GM20000 (cell line): ENCODE data around the gene RPUSD3.

Experiments
- DNase-seq: peaks from one replicate; pipeline ENCODE4 v3.0.0; 2012; ENCODE audit warnings: low spot score
- TF ChIP-seq, protein P1 (sequence below): IDR thresholded peaks from 2 replicates; pipeline ENCODE4 v1.5.1; 2012; ENCODE audit warnings: mild to moderate bottlenecking, control low read depth; ENCODE audit errors: extremely low read depth, missing control alignments

The RPUSD3 gene

GRCh38 chr3:9843715-9844438, at the start of gene RPUSD3:
Gene RPUSD3 (minus strand): TSS chr3:9844008. CDS start chr3:9843990, 18 bp downstream.
- TF ChIP-seq, protein P1, sequence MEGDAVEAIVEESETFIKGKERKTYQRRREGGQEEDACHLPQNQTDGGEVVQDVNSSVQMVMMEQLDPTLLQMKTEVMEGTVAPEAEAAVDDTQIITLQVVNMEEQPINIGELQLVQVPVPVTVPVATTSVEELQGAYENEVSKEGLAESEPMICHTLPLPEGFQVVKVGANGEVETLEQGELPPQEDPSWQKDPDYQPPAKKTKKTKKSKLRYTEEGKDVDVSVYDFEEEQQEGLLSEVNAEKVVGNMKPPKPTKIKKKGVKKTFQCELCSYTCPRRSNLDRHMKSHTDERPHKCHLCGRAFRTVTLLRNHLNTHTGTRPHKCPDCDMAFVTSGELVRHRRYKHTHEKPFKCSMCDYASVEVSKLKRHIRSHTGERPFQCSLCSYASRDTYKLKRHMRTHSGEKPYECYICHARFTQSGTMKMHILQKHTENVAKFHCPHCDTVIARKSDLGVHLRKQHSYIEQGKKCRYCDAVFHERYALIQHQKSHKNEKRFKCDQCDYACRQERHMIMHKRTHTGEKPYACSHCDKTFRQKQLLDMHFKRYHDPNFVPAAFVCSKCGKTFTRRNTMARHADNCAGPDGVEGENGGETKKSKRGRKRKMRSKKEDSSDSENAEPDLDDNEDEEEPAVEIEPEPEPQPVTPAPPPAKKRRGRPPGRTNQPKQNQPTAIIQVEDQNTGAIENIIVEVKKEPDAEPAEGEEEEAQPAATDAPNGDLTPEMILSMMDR = no peak
- DNase-seq = peak; percentile 98

GRCh38 chr3:9891072-9891622, 47.3 kb upstream of the RPUSD3 start:
- no peak for DNase-seq
- TF ChIP-seq, protein P1 = no peak

DNA sequence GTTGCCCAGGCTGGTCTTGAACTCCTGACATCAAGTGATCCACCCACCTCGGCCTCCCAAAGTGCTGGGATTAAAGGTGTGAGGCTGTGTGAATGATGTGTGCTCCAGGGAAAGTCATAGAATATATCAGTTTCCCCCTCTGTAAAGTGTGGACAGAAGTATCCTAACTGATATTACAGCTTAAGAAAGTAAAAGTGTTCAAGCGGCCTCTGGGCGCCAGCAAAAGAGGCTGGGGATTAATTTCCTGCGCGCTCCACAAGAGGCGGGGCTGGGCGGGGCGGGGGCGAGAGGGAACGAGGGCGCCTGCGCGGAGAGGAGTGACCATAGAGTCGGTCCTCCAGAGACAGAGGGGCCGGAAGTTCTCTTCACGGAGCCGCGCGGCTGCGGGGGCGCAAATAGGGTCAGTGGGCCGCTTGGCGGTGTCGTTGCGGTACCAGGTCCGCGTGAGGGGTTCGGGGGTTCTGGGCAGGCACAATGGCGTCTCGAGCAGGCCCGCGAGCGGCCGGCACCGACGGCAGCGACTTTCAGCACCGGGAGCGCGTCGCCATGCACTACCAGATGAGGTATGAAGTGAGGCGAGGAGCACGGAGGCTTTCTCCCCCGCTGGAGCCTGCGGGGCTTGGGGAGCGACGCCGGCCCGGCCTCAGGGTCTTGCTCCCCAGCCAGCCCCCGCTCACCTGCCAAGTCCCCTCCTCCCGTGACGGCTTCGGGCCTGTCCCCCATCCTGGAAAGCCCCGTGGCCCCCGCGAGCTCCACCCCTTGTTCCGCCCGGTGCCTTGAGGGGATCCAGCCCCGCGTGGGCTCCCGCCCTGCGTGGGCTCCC, 46.7 kb upstream of the RPUSD3 start, which contains the start of gene JAGN1:
Gene JAGN1 (plus strand): TSS at position 362 of the 823 bp plus-strand sequence. CDS start 113 bp downstream, at position 475.
- TF ChIP-seq, protein P1 = no peak
- DNase-seq = peak; percentile 95

- TF ChIP-seq, protein P1 = no peak
- DNase-seq = no peak
These were observed 45.6 kb upstream of the RPUSD3 start for GRCh38 chr3:9889405-9889804.

- DNase-seq = no peak
These were observed 44.7 kb upstream of the RPUSD3 start for GRCh38 chr3:9888540-9888939.

GRCh38 chr3:9887480-9887879, 43.7 kb upstream of the RPUSD3 start:
- DNase-seq = no peak
- TF ChIP-seq, protein P1 = no peak

More at GRCh38 chr3:9888540-9888939, 44.7 kb upstream of the RPUSD3 start:
- TF ChIP-seq, protein P1 = no peak

DNA sequence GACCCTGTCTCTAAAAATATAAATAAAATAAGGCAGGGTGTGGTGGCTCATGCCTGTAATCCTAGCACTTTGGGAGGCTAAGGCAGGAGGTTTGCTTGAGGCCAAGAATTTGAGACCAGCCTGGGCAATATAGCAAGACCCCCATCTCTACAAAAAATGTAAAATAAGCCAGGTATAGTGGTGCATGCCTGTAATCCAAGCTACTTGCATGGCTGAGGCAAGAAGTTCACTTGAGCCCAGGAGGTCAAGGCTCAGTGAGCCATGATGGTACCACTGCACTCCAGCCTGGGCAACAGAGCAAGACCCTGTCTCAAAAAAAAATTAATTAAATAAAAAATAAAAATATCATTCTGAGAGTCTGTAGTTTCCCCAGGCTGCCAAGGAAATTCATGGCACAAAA, 42.5 kb upstream of the RPUSD3 start:
- TF ChIP-seq, protein P1 = no peak
- no peak for DNase-seq
